ENCODE measurements around the gene TGM5.
A peak's percentile ranks its signal among the peaks of the same experiment; 100 is the strongest.
"Not testable (repeated sequence)": the region's sequence is repeated elsewhere in the genome, so short reads cannot be mapped to it uniquely, and the experiment has no call there.

Gene TGM5

DNA sequence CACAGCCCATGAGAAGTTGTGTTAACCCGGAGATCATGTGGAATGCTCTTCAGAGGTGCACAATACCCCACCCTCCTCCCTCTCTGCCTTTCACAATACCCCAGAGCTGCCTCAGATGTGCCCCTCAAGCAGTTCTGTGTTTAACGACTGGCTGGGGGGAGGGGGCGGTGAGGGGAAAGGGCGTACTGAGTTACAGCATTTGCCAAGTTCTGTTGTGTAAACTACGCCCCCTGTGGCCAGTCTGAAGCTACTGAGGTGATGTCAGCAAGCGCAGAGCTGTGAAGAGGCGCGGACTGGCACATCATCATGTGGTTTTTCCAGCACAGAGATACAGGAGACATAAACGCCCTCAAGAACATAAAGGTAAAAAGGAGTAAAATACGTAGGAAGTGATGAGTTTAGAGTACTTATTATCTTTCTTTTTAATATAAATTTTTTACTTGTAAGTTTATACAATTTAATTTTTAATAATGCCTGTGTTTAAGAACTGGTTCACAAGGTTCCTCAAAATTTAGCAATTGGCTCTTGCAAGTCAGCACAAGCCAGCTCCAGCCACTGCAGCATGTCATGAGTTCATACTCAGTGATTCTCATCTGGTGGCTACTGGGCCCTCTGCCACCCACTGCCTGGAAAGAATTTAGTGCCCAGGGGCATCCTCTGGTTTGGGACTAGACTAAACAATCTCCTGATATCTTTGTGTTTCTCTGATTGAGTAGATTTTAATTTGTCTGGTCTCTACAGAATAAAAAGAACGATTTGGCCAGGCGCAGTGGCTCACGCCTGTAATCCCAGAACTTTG lies 47.6 kb downstream of the TGM5 start:
- no peak for DNase-seq (ENCODE audit: extremely low read depth in 1 of 2, low read depth in 1 of 2)

DNA sequence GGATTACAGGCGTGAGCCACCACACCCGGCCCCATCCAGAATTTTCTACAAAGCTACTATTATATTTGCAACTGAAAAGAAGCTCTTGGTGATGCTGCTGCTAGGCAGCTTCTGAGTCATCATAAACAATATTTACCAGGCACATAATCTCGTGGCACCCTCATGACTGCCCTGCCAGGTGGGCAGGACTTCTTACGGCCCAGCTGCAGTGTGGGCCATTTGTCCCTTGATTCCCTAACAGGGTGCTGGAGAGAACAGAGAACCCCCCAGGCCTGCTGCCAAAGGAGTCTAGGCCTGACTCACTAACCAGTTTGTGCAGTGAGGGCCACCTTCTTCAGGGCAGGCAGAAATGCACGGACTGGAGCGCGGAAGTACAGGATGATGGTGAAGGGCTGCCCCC lies 50.8 kb downstream of the TGM5 start:
- no peak for DNase-seq (ENCODE audit: extremely low read depth in 1 of 2, low read depth in 1 of 2)

GRCh38 chr15:43214592-43215295 lies 52.0 kb downstream of the TGM5 start:
- no peak for DNase-seq (ENCODE audit: extremely low read depth in 1 of 2, low read depth in 1 of 2)

DNA sequence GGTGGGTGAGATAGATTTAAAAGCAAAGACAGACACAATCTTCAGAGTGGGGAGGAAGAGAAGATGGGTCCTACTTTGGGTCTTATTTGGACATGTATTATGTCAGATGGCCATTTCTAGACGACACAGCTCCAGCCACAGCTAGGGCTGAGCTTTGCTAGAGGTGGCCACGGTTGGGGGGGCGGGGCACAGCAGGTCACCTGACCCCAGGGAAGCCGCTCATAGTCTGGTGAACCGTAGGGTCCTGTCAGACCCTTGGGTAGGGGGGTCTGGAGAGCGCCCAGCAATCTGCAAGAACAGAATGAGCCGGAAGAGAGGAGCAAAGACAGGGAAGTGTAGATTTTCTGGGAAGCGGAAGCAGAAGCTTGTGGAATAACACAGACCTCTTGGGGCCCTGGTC lies 52.6 kb downstream of the TGM5 start:
- no peak for DNase-seq (ENCODE audit: extremely low read depth in 1 of 2, low read depth in 1 of 2)

- no peak for DNase-seq (ENCODE audit: extremely low read depth in 1 of 2, low read depth in 1 of 2)
Measured at GRCh38 chr15:43213466-43213865, 53.3 kb downstream of the TGM5 start.

GRCh38 chr15:43212951-43213350 lies 53.8 kb downstream of the TGM5 start:
- no peak for DNase-seq (ENCODE audit: extremely low read depth in 1 of 2, low read depth in 1 of 2)

- no peak for DNase-seq (ENCODE audit: extremely low read depth in 1 of 2, low read depth in 1 of 2)
Measured at GRCh38 chr15:43212299-43212698, 54.4 kb downstream of the TGM5 start.

GRCh38 chr15:43211224-43211735 lies 55.4 kb downstream of the TGM5 start:
- no peak for DNase-seq (ENCODE audit: extremely low read depth in 1 of 2, low read depth in 1 of 2)

DNA sequence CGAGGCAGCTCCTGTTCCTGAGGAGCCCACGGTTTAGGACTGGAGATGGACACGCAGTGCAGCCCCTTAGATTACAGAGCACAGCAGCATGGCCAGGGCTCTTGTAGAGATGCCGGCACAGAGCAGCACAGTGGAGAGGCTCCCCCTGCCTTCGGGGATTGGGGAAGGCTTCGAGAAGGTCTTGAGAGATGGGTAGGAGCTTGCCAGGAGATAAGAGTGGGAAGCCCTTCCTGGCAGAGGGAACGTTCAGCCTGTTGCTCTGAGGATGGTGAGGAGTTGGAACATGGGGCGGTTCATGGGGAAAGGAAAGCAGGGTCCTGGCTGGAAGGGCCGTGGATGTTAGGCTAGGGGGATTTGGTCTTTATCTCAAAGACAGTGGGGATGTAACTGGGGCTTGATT lies 55.9 kb downstream of the TGM5 start:
- DNase-seq (ENCODE audit: extremely low read depth in 1 of 2, low read depth in 1 of 2) = no peak

- no peak for DNase-seq (ENCODE audit: extremely low read depth in 1 of 2, low read depth in 1 of 2)
Measured at GRCh38 chr15:43210172-43210745, 56.5 kb downstream of the TGM5 start.

DNA sequence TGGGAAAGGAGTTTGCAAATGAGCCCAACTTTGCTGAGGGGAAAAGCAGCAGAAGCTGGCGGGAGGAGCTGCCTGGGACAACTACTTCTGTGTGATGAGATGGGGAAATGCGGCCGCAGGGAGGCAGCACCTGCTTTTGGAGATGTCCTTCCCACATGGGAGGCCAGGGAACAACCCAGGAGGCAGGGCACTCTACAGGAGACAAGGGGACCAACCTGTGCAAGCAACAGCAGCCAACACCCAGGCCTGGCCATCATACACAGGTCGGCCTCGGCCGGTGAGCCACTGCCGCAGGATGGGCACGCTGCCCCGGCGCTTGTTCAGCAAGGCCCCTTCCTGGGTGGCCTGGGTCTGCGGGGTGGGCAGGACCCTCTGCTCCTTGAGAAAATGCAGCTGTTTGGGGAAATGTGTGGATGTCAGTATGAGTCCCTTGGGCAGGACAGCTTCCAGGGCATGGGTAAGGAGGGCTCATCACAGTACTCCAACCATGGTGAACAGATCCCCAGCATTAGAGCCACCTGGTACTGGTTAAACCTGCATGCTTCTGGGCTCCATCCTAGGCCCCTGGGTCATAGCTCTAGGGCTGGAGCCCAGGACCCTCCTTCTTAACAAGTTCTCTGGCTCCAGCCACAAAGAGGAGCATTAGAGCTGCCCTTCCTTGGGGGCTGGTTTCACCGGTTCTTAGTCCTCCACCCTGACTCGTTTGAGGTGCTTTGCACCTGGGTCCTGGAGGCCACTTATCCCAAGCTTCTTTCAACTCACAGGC lies 57.5 kb downstream of the TGM5 start:
- DNase-seq (ENCODE audit: extremely low read depth in 1 of 2, low read depth in 1 of 2) = no peak

- DNase-seq (ENCODE audit: extremely low read depth in 1 of 2, low read depth in 1 of 2) = no peak
Measured at GRCh38 chr15:43208052-43209002, 58.4 kb downstream of the TGM5 start.

GRCh38 chr15:43207024-43207423 lies 59.7 kb downstream of the TGM5 start:
- no peak for DNase-seq (ENCODE audit: extremely low read depth in 1 of 2, low read depth in 1 of 2)

- DNase-seq (ENCODE audit: extremely low read depth in 1 of 2, low read depth in 1 of 2) = no peak
Measured at GRCh38 chr15:43206054-43206453, 60.7 kb downstream of the TGM5 start.

- peak in 1 of 2 donors; percentile 22 for DNase-seq (ENCODE audit: extremely low read depth in 1 of 2, low read depth in 1 of 2)
Measured at GRCh38 chr15:43204016-43204901, 62.5 kb downstream of the TGM5 start.

DNA sequence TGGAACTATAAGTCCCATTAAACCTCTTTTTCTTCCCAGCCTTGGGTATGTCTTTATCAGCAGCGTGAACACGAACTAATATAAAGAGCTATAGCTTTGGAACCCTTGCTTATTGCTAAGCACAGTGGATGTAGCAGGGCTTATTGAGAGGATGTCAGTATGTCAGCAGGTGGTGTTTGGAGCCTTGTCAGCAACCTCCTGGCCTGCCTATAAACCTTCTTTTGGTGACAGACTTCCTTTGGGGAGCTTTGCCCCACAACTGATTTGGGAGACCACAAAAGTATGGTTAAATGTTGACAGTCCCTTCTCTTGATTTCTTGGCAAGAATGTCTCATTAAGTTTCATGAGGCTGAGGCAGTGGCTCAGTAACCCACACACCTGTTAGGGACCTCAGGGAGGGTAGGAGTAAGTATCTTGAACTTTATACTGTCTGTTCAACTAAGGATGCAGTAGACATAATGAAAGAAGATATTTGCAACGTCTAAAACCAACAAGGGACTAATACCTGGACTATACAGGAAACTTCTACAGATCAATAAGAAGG lies 66.7 kb downstream of the TGM5 start:
- no peak for DNase-seq (ENCODE audit: extremely low read depth in 1 of 2, low read depth in 1 of 2)

- DNase-seq (ENCODE audit: extremely low read depth in 1 of 2, low read depth in 1 of 2) = no peak
Measured at GRCh38 chr15:43198992-43199391, 67.7 kb downstream of the TGM5 start.

GRCh38 chr15:43198556-43198955 lies 68.2 kb downstream of the TGM5 start:
- DNase-seq (ENCODE audit: extremely low read depth in 1 of 2, low read depth in 1 of 2) = not testable (repeated sequence)

- DNase-seq (ENCODE audit: extremely low read depth in 1 of 2, low read depth in 1 of 2) = not testable (repeated sequence)
Measured at GRCh38 chr15:43197773-43198172, 69.0 kb downstream of the TGM5 start.
